K562 (cell line): ENCODE data around the gene APOL3. TPM values are rescaled to one million over a fixed set of nuclear protein-coding genes. Genes with fewer than 3 reads are reported as not detected.

Experiments used
- ATAC-seq: fragments of 200-7000 bp; cut with Tn5 transposase; 3 replicates; pipeline ENCODE4 v1.9.1; 2020; ENCODE audit warnings: moderate library complexity
- BruUV-seq: library from RNA; stranded (reverse); fragments of 400-500 nt; replicated peaks from 2 replicates; lab custom pipeline; 2021; lab: Mats Ljungman, UMichigan
- CTCF ChIA-PET: fragments of 300-600 bp; formaldehyde crosslinking; extraction: SDS; loops from one replicate; lab custom pipeline; 2021; ENCODE audit warnings: low intra/inter-chr PET ratio; lab: Yijun Ruan, JAX
- POLR2A ChIA-PET: fragments of 300-600, 350-650 bp; sonication (Branson Sonifier 250); formaldehyde crosslinking; extraction: SDS; loops from one replicate; lab custom pipeline; 2021; ENCODE audit warnings: antibody characterized with exemption, inconsistent platforms; lab: Yijun Ruan, JAX
- DNase-seq, 4 experiments: peaks; one replicate each; pipeline versions ENCODE4 v3.0.0 to v3.0.0-alpha.2; 2011 to 2018; ENCODE audit warnings: low spot score in 3 of 4, mixed read lengths in 3 of 4; ENCODE audit errors: extremely low read depth in 1 of 4
- FAIRE-seq: peaks from 2 replicates; lab custom pipeline; 2011; peaks lifted over from hg19 to GRCh38; lab: Jason Lieb, UNC
- H2AFZ ChIP-seq: 2 replicates; pipeline ENCODE4 v1.6.0; 2011; ENCODE audit warnings: low read depth, low read length, control low read depth, inconsistent platforms
- H3K27ac ChIP-seq: fragments of 200-600 bp; 3 replicates; pipeline ENCODE4 v1.8.0; 2011; ENCODE audit warnings: low read depth, mild to moderate bottlenecking, control low read depth, inconsistent platforms, low read length, moderate library complexity, mixed read lengths; ENCODE audit errors: extremely low read depth
- H3K27me3 ChIP-seq, 2 experiments: fragments of 300-600 bp in 1 of 2; 2 replicates in 1 of 2; 3 replicates in 1 of 2; pipeline versions ENCODE4 v1.6.0 to v1.8.0; 2011; ENCODE audit warnings: inconsistent platforms in 2 of 2, low read length in 2 of 2, mild to moderate bottlenecking in 1 of 2, mixed read lengths in 1 of 2, moderate library complexity in 1 of 2; ENCODE audit not compliant: control insufficient read depth in 2 of 2, insufficient read depth in 2 of 2
- H3K36me3 ChIP-seq: fragments of 300-600 bp; 3 replicates; pipeline ENCODE4 v1.8.0; 2011; ENCODE audit warnings: mild to moderate bottlenecking, low read length, inconsistent platforms; ENCODE audit not compliant: control insufficient read depth, insufficient read depth
- H3K4me1 ChIP-seq, 2 experiments: fragments of 200-600 bp in 1 of 2; replicated peaks in 1 of 2; 2 replicates in 1 of 2; 3 replicates in 1 of 2; pipeline versions ENCODE4 v1.5.1 to v1.8.0; 2011; ENCODE audit warnings: inconsistent platforms in 2 of 2, low read length in 2 of 2, mild to moderate bottlenecking in 1 of 2, mixed read lengths in 1 of 2, moderate library complexity in 1 of 2; ENCODE audit not compliant: control insufficient read depth in 2 of 2, insufficient read depth in 2 of 2
- H3K4me2 ChIP-seq: 2 replicates; pipeline ENCODE4 v1.6.1; 2011; ENCODE audit warnings: low read length, control low read depth, inconsistent platforms, mixed read lengths; ENCODE audit not compliant: insufficient read depth
- H3K4me3 ChIP-seq: fragments of 200-600 bp; sonication (generic), shearing (Covaris generic); 2 replicates; pipeline ENCODE4 v1.5.1; 2016; ENCODE audit warnings: control low read depth, inconsistent platforms
- H3K79me2 ChIP-seq: fragments of 200-600 bp; 3 replicates; pipeline ENCODE4 v1.8.0; 2011; ENCODE audit warnings: low read length, inconsistent platforms; ENCODE audit not compliant: control insufficient read depth, insufficient read depth
- H3K9ac ChIP-seq, 2 experiments: 2 replicates each; pipeline versions ENCODE4 v1.6.0 to v1.6.1; 2011; ENCODE audit warnings: low read depth in 2 of 2, low read length in 2 of 2, control low read depth in 1 of 2, inconsistent platforms in 1 of 2, mild to moderate bottlenecking in 1 of 2, mixed read lengths in 1 of 2; ENCODE audit not compliant: insufficient read depth in 1 of 2
- H3K9me1 ChIP-seq: one replicate; pipeline ENCODE4 v1.6.0; 2011; ENCODE audit warnings: inconsistent platforms, mild to moderate bottlenecking, low read length, moderate library complexity; ENCODE audit not compliant: control insufficient read depth, insufficient read depth
- H3K9me3 ChIP-seq: replicated peaks from 2 replicates; pipeline ENCODE4 v1.5.1; 2011; ENCODE audit warnings: low read depth, low read length, inconsistent platforms; ENCODE audit not compliant: control insufficient read depth, insufficient read depth
- H4K20me1 ChIP-seq: replicated peaks from 2 replicates; pipeline ENCODE4 v1.6.1; 2011; ENCODE audit warnings: low read length, inconsistent platforms, mixed read lengths; ENCODE audit not compliant: control insufficient read depth, insufficient read depth
- ATF7 ChIP-seq: fragments of 450-650 bp; IDR thresholded peaks from 2 replicates; pipeline ENCODE4 v1.7.1; 2014; ENCODE audit warnings: mild to moderate bottlenecking, moderate library complexity
- CHCHD3 ChIP-seq: fragments of 250-450 bp; sonication (Bioruptor Pico); IDR thresholded peaks from 2 replicates; pipeline ENCODE4 v2.1.2; 2022; ENCODE audit warnings: mild to moderate bottlenecking
- ETV1 ChIP-seq: fragments of 450-650 bp; conservative IDR thresholded peaks from 2 replicates; pipeline ENCODE4 v1.6.1; 2016; ENCODE audit warnings: missing genetic modification characterization, control low read depth, low read depth, missing compliant biosample characterization
- FOXP4 ChIP-seq: sonication (generic); formaldehyde crosslinking; IDR thresholded peaks from 2 replicates; pipeline ENCODE4 v1.8.0; 2022; ENCODE audit warnings: mild to moderate bottlenecking, missing genetic modification reagents, borderline replicate concordance
- HDAC8 ChIP-seq: fragments of 450-650 bp; IDR thresholded peaks from 2 replicates; pipeline ENCODE4 v1.6.1; 2016; ENCODE audit warnings: mild to moderate bottlenecking, missing genetic modification characterization, moderate library complexity, missing compliant biosample characterization
- ILF3 ChIP-seq: fragments of 450-650 bp; IDR thresholded peaks from 2 replicates; pipeline ENCODE4 v1.6.1; 2018; ENCODE audit warnings: antibody characterized with exemption, mild to moderate bottlenecking, moderate library complexity, borderline replicate concordance
- KLF1 ChIP-seq: fragments of 450-650 bp; IDR thresholded peaks from 2 replicates; pipeline ENCODE4 v1.6.1; 2016; ENCODE audit warnings: missing genetic modification characterization, missing compliant biosample characterization
- LARP7 ChIP-seq: fragments of 450-650 bp; IDR thresholded peaks from 2 replicates; pipeline ENCODE4 v1.6.1; 2016
- MECOM ChIP-seq: fragments of 250-450 bp; sonication (Bioruptor Pico); IDR thresholded peaks from 2 replicates; pipeline ENCODE4 v1.8.0; 2022; ENCODE audit warnings: inconsistent platforms
- PHF20 ChIP-seq: fragments of 450-650 bp; IDR thresholded peaks from 2 replicates; pipeline ENCODE4 v1.6.1; 2018; ENCODE audit not compliant: partially characterized antibody
- POLR2B ChIP-seq: fragments of 450-650 bp; IDR thresholded peaks from 2 replicates; pipeline ENCODE4 v1.6.1; 2018; ENCODE audit warnings: low read depth; ENCODE audit not compliant: partially characterized antibody
- THAP7 ChIP-seq: fragments of 250-450 bp; sonication (Bioruptor Pico); IDR thresholded peaks from 2 replicates; pipeline ENCODE4 v1.5.0; 2021
- ZBED1 ChIP-seq: IDR thresholded peaks from 2 replicates; pipeline ENCODE4 v1.6.1; 2014
- ZBTB8A ChIP-seq: fragments of 450-650 bp; IDR thresholded peaks from 2 replicates; pipeline ENCODE4 v1.6.1; 2018; ENCODE audit warnings: mild to moderate bottlenecking, moderate library complexity; ENCODE audit not compliant: partially characterized antibody
- ZNF133 ChIP-seq: fragments of 250-450 bp; sonication (Bioruptor Pico); IDR thresholded peaks from 2 replicates; pipeline ENCODE4 v1.4.0; 2020; ENCODE audit warnings: mild to moderate bottlenecking
- ZNF134 ChIP-seq: fragments of 250-450 bp; sonication (Bioruptor Pico); conservative IDR thresholded peaks from 2 replicates; pipeline ENCODE4 v1.4.0; 2020
- WGBS: fragments of 100-300 bp; shearing (Covaris generic); methylation state at CpG from one replicate; pipeline ENCODE4 v1.1.6; 2016; ENCODE audit warnings: low coverage, mixed read lengths; ENCODE audit not compliant: insufficient coverage; ENCODE audit errors: missing lambda C conversion rate; 5-methylcytosine and 5-hydroxymethylcytosine counted together
- in situ Hi-C: fragments of 300-500 bp; cut with MboI; formaldehyde crosslinking; loops from 4 replicates; pipeline ENCODE4 v1.15.0; 2018; ENCODE audit warnings: inconsistent platforms, mixed read lengths
- intact Hi-C: fragments of 100-400 bp; cut with micrococcal nuclease; formaldehyde crosslinking; loops from 2 replicates; pipeline ENCODE4 v1.14.2; 2022
- polyA plus RNA-seq, 8 experiments: library from polyadenylated mRNA; depleted of rRNA in 4 of 8; stranded (reverse) in 5 of 8; unstranded in 3 of 8; fragments of >200 nt; fragmentation: Nextera tagmentation in 2 of 8; fragmentation: Illumina TruSeq in 1 of 8; extraction: Ambion mirVana in 2 of 8; extraction: Trizol in 1 of 8; gene quantifications; 2 replicates each; pipeline versions ENCODE4 v1.2.1 to v1.2.3, GENCODE V29; 2011 to 2014; ENCODE audit warnings: inconsistent platforms in 1 of 8, missing spikeins in 1 of 8
- total RNA-seq, 7 experiments: library from RNA; depleted of rRNA in 6 of 7; stranded (reverse); fragments of >200 nt in 6 of 7; fragmentation: Illumina TruSeq in 2 of 7; extraction: Trizol in 2 of 7; gene quantifications; 2 replicates each; pipeline versions ENCODE4 v1.2.1 to v1.2.3, GENCODE V29; 2011 to 2021; ENCODE audit warnings: low replicate concordance in 1 of 7
- TF ChIP-seq, protein P1 (sequence below): fragments of 450-650 bp; IDR thresholded peaks from 2 replicates; pipeline ENCODE4 v1.6.1; 2014; ENCODE audit warnings: low read depth, mild to moderate bottlenecking, moderate library complexity, borderline replicate concordance

The APOL3 gene
- total and polyA plus RNA-seq, 9 of the 15 experiments (the other 6 are each of a cell fraction or from before 2014, with no cell fraction given), result 0.25 to 1.1 (median 0.56) TPM; not detected in 1

DNA sequence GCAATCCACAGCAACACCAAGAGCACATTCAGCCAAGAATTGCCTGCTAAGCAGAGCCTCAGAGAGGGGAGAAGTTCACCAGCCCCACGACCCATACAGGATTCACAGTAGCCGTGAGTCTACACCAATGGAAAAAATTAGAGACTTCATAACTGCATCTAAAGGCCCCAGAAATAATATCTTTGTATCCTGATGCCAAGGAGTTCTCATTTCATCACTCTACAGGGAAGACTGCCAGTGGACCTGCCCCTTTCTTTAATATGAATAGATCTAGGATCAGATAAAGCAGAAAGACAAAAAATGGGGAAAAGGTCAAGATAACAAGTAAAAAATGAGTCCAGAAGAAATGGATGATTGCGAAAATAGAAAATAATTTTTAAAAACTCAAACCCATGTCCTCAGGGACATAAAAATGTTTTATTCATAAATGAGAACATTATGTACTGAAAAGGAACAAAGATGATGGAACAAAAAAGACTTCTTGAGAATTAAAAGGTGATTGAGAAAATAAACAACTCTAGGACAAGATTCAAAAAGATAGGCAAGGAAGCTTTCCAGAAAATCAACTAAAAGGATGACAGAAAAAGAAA lies 9.5 kb downstream of the APOL3 start:
- no peak overlapping the region for H3K9ac ChIP-seq
- no peak for TF ChIP-seq CHCHD3 (CRISPR knock-in tag)
- TF ChIP-seq ATF7, result no peak
- TF ChIP-seq POLR2B, result no peak
- no peak for TF ChIP-seq LARP7
- no peak for TF ChIP-seq ZBED1
- TF ChIP-seq ZNF134 (CRISPR knock-in tag), result no peak
- no peak for TF ChIP-seq PHF20
- no peak for TF ChIP-seq ILF3
- TF ChIP-seq KLF1 (tag), result no peak
- no peak for TF ChIP-seq ZBTB8A
- no peak for TF ChIP-seq HDAC8
- no peak for TF ChIP-seq ZNF133
- TF ChIP-seq, protein P1, sequence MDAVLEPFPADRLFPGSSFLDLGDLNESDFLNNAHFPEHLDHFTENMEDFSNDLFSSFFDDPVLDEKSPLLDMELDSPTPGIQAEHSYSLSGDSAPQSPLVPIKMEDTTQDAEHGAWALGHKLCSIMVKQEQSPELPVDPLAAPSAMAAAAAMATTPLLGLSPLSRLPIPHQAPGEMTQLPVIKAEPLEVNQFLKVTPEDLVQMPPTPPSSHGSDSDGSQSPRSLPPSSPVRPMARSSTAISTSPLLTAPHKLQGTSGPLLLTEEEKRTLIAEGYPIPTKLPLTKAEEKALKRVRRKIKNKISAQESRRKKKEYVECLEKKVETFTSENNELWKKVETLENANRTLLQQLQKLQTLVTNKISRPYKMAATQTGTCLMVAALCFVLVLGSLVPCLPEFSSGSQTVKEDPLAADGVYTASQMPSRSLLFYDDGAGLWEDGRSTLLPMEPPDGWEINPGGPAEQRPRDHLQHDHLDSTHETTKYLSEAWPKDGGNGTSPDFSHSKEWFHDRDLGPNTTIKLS, result no peak
- no peak for TF ChIP-seq MECOM (CRISPR knock-in tag)
- TF ChIP-seq THAP7, result no peak
- no peak for TF ChIP-seq FOXP4 (CRISPR knock-in tag)
- TF ChIP-seq ETV1 (tag), result no peak
- TF ChIP-seq, all 486 proteins: peak for 0
- H3K27ac ChIP-seq, result no peak overlapping the region
- no peaks in the 10 kb centered on the region for H3K27me3 ChIP-seq
- no peaks in the 10 kb centered on the region for H4K20me1 ChIP-seq
- no peaks in the 10 kb centered on the region for H3K9me3 ChIP-seq
- WGBS, result 39% methylated on average over 3 of the region's 3 CpGs
- FAIRE-seq, result no peak
- no peak overlapping the region for H3K4me2 ChIP-seq
- no peak overlapping the region for H2AFZ ChIP-seq
- no peaks in the 10 kb centered on the region for H3K9me1 ChIP-seq
- no peaks in the 10 kb centered on the region for H3K36me3 ChIP-seq
- peaks cover 2 to 8% of the 10 kb centered on the region in 2 experiments; a peak in 3 of 5 replicates for H3K4me1 ChIP-seq
- ChIA-PET POLR2A (no interaction called here), CTCF (no interaction called here)
- no peak for DNase-seq
- no TSS peak for BruUV-seq
- in situ Hi-C loops, result no loop called here
- no peak for ATAC-seq
- no peak overlapping the region for H3K4me3 ChIP-seq
- intact Hi-C loops, result no loop called here
- no peaks in the 10 kb centered on the region for H3K79me2 ChIP-seq
